H1 (cell line): Measurements from ENCODE around the gene CREB3L1. TPM values are rescaled to one million over a fixed set of nuclear protein-coding genes. Genes with fewer than 3 reads are reported as not detected.

Source experiments
- BACH1 ChIP-seq: IDR thresholded peaks from 2 replicates; pipeline ENCODE4 v1.6.1; 2012; ENCODE audit warnings: low read length, improper control_type of control experiment
- EZH2 ChIP-seq: fragments of 200-600 bp; sonication (generic); IDR thresholded peaks from 2 replicates; pipeline ENCODE4 v1.7.1; 2012; ENCODE audit warnings: low read depth, mild to moderate bottlenecking, moderate library complexity, low read length, inconsistent platforms; ENCODE audit not compliant: severe bottlenecking
- KDM1A ChIP-seq: fragments of 200-600, 300-600 bp; sonication (generic); IDR thresholded peaks from 2 replicates; pipeline ENCODE4 v1.7.1; 2016; ENCODE audit warnings: mild to moderate bottlenecking, low read length, borderline replicate concordance
- NRF1 ChIP-seq: IDR thresholded peaks from 2 replicates; pipeline ENCODE4 v1.6.1; 2011; ENCODE audit warnings: mild to moderate bottlenecking, low read depth, low read length, improper control_type of control experiment
- polyA plus RNA-seq, 7 experiments: library from polyadenylated mRNA; depleted of rRNA in 3 of 7; stranded (reverse) in 5 of 7; unstranded in 2 of 7; fragments of >200 nt in 5 of 7; fragments of 200-250 nt in 2 of 7; gene quantifications; 1 replicate in 5 of 7; 2 replicates in 1 of 7; 4 replicates in 1 of 7; pipeline versions ENCODE4 v1.2.1 to v1.2.3, GENCODE V29; 2011 to 2013; ENCODE audit warnings: missing spikeins in 2 of 7, mixed read lengths in 2 of 7
- total RNA-seq: library from RNA; stranded (reverse); fragmentation: NEBNext Ultra II Directional; extraction: Animal tissue kit (Norgen Biotek cat#: 25700); gene quantifications from 2 replicates; pipeline ENCODE4 v1.2.1, GENCODE V29; 2021

Gene CREB3L1
- total and polyA plus RNA-seq, 2 of the 8 experiments (the other 6 are each of a cell fraction or from before 2014, with no cell fraction given): 4.1 to 12.7 TPM

DNA sequence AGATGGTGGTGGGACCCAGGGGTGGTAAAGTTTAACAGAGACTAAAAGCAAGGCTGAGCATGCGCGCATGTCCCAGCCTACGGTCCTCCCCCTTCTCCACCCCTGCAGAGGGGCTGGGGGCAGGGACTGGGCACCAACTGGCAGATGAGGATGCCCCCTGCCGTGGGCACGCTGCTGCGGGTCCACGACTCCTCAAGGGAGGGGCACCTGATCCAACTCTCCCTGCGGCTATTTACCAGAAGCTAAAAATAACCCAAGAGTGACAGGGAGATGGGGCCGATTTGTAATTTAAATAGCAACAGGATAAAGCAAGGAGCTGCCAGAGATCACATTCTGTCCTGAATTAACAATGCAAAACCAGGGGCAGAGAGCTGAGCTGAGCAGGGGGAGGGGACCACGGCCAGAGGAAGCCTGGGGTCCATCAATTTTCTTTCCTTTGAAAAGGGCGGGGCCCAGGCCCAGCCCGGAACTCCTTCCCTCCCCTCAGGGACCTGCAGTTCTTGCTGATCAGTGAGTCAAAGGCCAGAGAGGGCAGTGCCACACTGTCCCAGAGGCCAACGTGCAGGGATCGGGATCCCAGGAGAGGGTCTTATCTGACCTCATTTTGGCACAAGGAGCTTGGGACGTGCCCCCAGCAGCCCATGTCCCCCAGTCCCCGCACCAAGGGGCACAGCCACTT is 61.7 kb downstream of the CREB3L1 start (continued):
- TF ChIP-seq BACH1: no peak; the same call in 1 of the 2 replicates
- TF ChIP-seq EZH2: no peak
- TF ChIP-seq NRF1: peak; percentile 68
- TF ChIP-seq KDM1A: no peak; the same call in 1 of the 2 replicates
- TF ChIP-seq, all 59 proteins: peak for 20
